ENCODE data around the gene KRT12.
"Not testable (repeated sequence)": the region's sequence is repeated elsewhere in the genome, so short reads cannot be mapped to it uniquely, and the experiment has no call there.

The KRT12 gene

GRCh38 chr17:40841246-40841645 lies 25.8 kb downstream of the KRT12 start:
- DNase-seq: no peak

- no peak for DNase-seq
Observed at GRCh38 chr17:40839194-40839593, 27.8 kb downstream of the KRT12 start.

- DNase-seq: no peak
Observed at GRCh38 chr17:40836020-40836419, 31.0 kb downstream of the KRT12 start.

DNA sequence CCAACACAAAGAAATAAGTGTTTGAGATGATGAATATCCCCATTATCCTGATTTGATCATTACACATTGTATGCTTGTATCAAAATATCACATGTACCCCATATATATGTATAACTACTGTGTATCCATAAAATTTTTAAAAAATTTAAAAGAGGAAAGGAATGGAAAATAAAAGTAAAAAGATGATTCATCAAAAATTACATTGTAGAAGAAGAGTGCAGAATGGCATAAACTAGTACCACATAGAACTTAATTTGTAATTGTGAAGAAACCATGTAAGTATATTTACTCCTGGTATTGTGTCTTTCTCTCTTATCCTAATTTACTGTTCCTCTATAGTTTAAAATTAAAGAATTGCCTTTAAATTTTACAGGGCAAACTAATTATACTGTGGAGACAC lies 33.1 kb downstream of the KRT12 start:
- no peak for DNase-seq

- DNase-seq: no peak
Observed at GRCh38 chr17:40832840-40833239, 34.2 kb downstream of the KRT12 start.

GRCh38 chr17:40830085-40830776 lies 36.8 kb downstream of the KRT12 start:
- DNase-seq: no peak

DNA sequence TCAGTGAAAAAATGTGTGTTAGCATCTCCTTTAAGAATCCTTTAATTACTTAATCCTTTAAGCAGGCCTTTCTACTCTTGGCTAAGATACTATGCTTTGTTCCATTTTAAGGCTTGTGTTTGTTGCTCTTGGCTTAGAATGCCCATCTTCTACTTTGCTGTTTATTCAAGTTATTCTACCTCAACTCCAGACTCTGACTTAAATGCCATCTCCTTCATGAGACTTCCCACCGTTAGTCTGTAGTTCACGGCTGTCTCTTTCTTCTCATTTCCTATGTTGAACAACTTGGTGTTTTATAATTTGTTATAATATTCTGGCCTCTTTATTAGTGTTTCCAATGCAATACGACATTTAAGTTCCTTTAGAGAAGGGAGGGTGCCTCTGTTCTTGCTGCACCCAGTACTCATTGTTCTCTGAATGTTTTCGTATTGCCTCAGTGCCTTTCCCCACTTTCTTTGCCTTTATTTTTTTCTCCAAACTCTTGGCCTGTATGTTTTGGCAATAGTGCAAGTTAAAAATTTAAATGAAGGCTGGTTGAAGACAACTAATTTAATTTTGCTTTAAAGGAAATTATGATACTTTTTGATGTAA lies 38.5 kb downstream of the KRT12 start:
- DNase-seq: no peak

DNA sequence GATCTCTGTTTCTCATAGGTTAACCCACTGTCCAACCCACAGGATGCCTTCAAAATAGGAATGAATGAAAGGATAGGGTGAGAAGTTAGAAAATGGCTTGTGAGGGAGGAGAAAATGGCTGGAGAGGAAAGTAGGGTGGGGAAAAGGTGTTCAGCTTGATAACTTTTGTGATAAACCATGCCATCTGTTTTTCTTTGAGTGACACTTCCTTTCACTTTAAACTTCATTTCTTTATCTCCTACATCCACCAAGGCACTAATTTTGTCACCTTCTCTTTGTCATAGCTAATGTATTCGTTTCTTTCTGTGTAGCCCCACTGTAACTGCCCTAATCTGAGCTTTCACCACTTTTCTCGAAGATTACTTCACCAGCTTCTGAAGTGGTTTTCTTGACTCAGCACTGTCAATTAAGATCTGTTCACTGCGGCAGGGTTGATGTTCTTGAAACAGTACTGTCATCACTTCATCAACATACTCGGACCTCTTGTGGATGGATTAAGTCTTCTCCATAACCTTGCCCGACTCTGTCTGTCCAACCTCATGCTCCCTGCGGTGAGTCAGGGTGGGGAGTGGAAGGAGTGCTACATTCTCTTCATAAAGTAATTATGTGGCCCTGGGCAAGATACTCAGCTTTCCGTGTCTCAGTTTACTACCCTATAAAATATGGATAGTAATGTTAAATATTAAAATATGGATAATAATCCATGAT lies 39.1 kb downstream of the KRT12 start:
- DNase-seq: no peak

DNA sequence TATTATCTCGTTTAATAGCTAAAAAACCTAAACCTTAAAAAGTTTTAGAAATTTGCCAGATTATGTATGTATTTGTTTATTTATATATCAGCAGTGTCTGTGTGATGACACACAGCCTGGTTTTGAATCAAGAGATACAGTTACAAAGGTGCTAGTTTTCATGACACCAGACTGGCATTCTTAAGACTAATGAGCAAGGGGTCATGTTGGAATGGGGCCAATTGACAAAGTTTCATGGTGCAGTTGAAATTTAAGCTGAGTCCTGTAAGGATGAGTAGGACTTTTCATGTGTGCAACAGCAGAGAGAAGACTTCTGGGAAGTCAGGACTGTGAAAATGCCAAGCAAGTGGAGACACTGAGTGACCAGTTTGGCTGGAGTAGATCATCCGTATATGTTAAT lies 41.4 kb downstream of the KRT12 start:
- DNase-seq: no peak

GRCh38 chr17:40824015-40824832 lies 42.8 kb downstream of the KRT12 start:
- DNase-seq: no peak

- DNase-seq: no peak
Observed at GRCh38 chr17:40822132-40822812, 44.8 kb downstream of the KRT12 start, which contains the start of gene KRT10. Gene KRT10 (minus strand): TSS chr17:40822614. CDS start chr17:40822585, 29 bp downstream.

DNA sequence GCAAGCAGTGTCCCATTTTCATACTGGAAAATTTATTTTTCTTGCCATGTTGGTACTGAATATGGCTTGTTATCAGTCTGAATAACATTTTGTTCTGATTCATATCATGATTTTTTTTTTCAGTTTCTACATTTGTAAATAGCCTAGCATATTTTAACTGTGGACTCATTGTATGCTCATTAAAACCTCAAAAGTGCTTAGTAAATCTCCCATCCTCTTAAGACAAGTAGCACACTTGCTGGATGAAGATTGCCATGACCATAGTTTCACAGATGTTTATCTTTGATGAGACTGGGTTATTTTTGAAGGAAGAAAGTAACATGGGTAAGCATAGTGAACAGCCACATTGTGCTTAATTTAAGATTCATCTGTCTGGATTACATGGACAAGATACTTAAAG lies 45.5 kb downstream of the KRT12 start:
- DNase-seq: no peak

- DNase-seq: no peak
Observed at GRCh38 chr17:40820228-40820838, 46.7 kb downstream of the KRT12 start.

DNA sequence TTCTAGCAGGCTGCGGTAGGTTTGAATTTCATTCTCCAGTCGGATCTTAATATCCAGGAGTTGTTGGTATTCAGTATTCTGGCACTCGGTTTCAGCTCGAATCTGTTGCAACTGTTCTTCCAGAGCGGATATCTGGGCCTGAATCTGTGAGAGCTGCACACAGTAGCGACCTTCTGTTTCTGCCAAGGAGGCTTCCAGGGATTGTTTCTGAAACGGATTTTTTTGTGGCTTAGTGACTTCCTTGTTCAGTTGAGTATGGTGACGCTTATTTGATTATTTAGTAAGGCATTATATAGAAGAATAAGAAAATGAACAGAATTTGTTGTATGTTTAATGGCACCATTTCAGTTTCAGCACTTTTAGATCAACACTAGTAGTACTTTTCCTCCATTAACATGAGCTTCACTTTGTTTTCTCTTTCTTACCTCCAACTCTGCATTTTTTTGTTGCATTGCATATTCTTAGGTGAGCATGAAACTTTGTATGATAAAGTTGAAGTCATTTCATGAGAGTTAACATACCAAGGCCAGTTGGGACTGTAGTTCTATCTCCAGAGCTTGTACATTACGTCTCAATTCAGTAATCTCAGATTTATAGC lies 47.4 kb downstream of the KRT12 start:
- DNase-seq: no peak

GRCh38 chr17:40818733-40819527 lies 48.1 kb downstream of the KRT12 start:
- peak; percentile 69 for DNase-seq

DNA sequence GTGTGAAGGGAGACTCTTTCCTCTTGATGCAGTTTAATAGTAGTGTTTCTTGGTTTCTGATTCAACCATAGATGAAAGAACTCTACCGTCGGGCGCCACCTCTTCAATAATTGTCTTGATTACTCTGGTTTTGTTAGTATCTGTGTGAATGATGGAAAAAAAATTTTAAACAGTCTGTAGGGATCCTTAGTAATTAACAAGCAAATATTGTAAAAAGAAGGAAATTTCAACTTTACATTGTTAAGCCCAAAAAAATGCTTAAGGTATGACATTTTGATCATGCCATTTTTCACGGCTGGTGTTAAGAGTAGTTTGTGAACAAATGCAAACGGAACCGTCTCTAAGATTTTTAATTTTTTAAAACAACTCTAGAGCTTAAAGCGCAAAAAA lies 48.7 kb downstream of the KRT12 start:
- DNase-seq: no peak

DNA sequence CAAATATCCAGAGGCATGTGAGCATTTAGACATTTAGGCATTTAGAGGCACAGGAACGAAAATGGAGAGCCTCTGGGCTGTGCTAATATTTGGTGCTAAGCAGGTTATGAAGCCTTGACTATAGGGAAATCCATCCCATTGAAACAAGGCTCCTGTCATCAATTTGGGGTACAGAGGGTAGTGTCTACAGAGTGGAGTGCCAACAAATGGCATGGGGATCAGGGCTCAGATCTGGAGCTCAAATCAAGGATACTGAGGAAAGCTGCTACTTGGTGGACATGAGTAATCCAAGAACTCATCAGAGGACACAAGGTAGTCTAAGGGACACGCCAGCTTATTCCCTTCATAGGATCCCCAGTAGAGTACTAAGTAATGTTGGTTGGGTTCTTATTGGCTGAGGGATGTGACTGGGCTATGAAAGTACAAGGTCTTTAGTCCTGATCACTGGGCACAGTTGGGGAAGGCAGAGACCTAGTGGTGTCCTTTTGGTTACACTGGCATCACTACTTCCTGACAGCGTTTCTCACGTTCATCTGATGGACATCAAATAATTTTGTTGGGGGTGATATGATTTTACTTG lies 49.8 kb downstream of the KRT12 start:
- no peak for DNase-seq

DNA sequence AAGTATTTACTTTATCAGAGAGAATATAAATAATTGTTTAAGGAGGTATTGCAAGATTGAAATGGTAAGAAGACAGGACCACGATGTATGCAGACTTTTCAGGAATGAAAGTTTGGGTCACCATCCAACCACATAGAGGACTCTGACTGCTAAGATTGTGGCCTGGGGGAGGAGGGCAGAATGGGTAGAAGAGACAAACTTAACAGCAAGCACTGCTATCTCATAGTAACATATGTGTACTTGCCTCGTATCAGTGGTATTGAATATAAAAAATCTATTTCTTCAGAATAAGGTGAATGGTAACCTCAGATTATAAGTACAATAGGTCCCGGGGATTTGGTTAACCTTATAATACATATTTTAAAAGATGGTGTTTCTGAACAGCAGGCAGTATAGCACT lies 50.5 kb downstream of the KRT12 start:
- DNase-seq: no peak

DNA sequence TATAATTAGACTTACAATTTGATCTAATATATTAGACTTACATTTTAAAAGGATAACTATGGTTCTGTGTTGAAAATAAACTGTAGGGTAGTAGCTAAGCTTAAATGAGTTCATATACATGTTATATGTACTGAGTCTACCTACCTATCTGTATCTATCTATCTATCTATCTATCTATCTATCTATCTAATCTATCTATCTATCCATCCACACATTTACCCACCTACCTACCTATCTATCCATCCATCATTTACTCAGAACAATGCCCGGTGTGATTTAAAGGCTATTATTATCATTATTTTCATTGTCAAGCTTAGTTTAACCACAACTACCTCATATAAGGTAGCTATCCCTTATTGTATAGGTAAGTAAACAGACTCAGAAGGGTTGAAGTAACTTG lies 51.6 kb downstream of the KRT12 start:
- no peak for DNase-seq

DNA sequence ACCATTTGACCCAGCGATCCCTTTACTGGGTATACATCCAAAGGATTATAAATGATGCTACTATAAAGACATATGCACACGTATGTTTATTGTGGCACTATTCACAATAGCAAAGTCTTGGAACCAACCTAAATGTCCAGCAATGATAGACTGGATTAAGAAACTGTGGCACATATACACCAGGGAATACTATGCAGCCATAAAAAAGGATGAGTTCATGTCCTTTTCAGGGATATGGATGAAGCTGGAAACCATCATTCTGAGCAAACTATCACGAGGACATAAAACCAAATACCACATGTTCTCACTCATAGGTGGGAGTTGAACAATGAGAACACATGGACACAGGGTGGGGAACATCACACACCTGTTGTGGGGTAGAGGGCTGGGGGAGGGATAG lies 52.4 kb downstream of the KRT12 start:
- not testable (repeated sequence) for DNase-seq

GRCh38 chr17:40813804-40814203 lies 53.2 kb downstream of the KRT12 start:
- no peak for DNase-seq
